Mesenchymal stem cell (in vitro differentiated cells and primary cell): ENCODE measurements around the gene VWA8.
"Not testable (repeated sequence)": the region's sequence is repeated elsewhere in the genome, so short reads cannot be mapped to it uniquely, and the experiment has no call there.

ENCODE experiments used
- DNase-seq: peaks from one replicate; pipeline ENCODE4 v3.0.0-alpha.2; 2013
- H2AFZ ChIP-seq: one replicate; pipeline ENCODE4 v1.6.1; 2013; ENCODE audit warnings: low read depth, mild to moderate bottlenecking, control low read depth, inconsistent platforms, low read length, moderate library complexity
- H2AK5ac ChIP-seq: 2 replicates; pipeline ENCODE4 v1.6.1; 2013; ENCODE audit warnings: low read length, moderate library complexity, mild to moderate bottlenecking, inconsistent platforms; ENCODE audit not compliant: severe bottlenecking
- H2BK120ac ChIP-seq: one replicate; pipeline ENCODE4 v1.6.1; 2013; ENCODE audit warnings: low read depth, mild to moderate bottlenecking, inconsistent platforms, low read length, moderate library complexity
- H2BK12ac ChIP-seq, 2 experiments: one replicate each; pipeline ENCODE4 v1.6.1; 2013; ENCODE audit warnings: inconsistent platforms in 2 of 2, low read length in 2 of 2, mild to moderate bottlenecking in 2 of 2, moderate library complexity in 2 of 2, control low read depth in 1 of 2
- H2BK15ac ChIP-seq: one replicate; pipeline ENCODE4 v1.6.1; 2013; ENCODE audit warnings: mild to moderate bottlenecking, low read depth, inconsistent platforms; ENCODE audit not compliant: poor library complexity, severe bottlenecking
- H2BK5ac ChIP-seq: 2 replicates; pipeline ENCODE4 v1.6.1; 2013; ENCODE audit warnings: low read depth, mild to moderate bottlenecking, low read length, control low read depth, inconsistent platforms; ENCODE audit not compliant: poor library complexity, severe bottlenecking
- H3K14ac ChIP-seq, 2 experiments: one replicate each; pipeline ENCODE4 v1.6.1; 2013; ENCODE audit warnings: inconsistent platforms in 2 of 2, low read length in 2 of 2, control low read depth in 1 of 2, mild to moderate bottlenecking in 1 of 2, moderate library complexity in 1 of 2
- H3K18ac ChIP-seq, 2 experiments: one replicate each; pipeline ENCODE4 v1.6.1; 2013; ENCODE audit warnings: inconsistent platforms in 2 of 2, low read length in 2 of 2, control low read depth in 1 of 2, low read depth in 1 of 2, mild to moderate bottlenecking in 1 of 2
- H3K23ac ChIP-seq, 2 experiments: one replicate each; pipeline ENCODE4 v1.6.1; 2013; ENCODE audit warnings: inconsistent platforms in 2 of 2, low read length in 2 of 2, mild to moderate bottlenecking in 2 of 2, moderate library complexity in 2 of 2, control low read depth in 1 of 2
- H3K27ac ChIP-seq: 2 replicates; pipeline ENCODE4 v1.5.1; 2013; ENCODE audit warnings: mild to moderate bottlenecking, moderate library complexity, low read length, control low read depth, inconsistent platforms; ENCODE audit not compliant: poor library complexity, severe bottlenecking
- H3K27me3 ChIP-seq, 2 experiments: 2 replicates each; pipeline versions ENCODE4 v1.6.1 to v1.7.0; 2013; ENCODE audit warnings: low read length in 2 of 2, mild to moderate bottlenecking in 2 of 2, moderate library complexity in 2 of 2, control low read depth in 1 of 2, inconsistent platforms in 1 of 2; ENCODE audit not compliant: control insufficient read depth in 1 of 2, insufficient read depth in 1 of 2
- H3K36me3 ChIP-seq, 2 experiments: 2 replicates each; pipeline versions ENCODE4 v1.6.1 to v1.7.0; 2013; ENCODE audit warnings: low read length in 2 of 2, control low read depth in 1 of 2, inconsistent platforms in 1 of 2, low read depth in 1 of 2, mild to moderate bottlenecking in 1 of 2; ENCODE audit not compliant: insufficient read depth in 2 of 2, control insufficient read depth in 1 of 2
- H3K4ac ChIP-seq, 2 experiments: one replicate each; pipeline ENCODE4 v1.6.1; 2013; ENCODE audit warnings: inconsistent platforms in 2 of 2, low read length in 2 of 2, mild to moderate bottlenecking in 2 of 2, moderate library complexity in 2 of 2, control low read depth in 1 of 2, low read depth in 1 of 2
- H3K4me1 ChIP-seq: 2 replicates; pipeline ENCODE4 v1.6.1; 2013; ENCODE audit warnings: low read depth, low read length, control low read depth; ENCODE audit not compliant: control insufficient read depth, insufficient read depth
- H3K4me2 ChIP-seq: 2 replicates; pipeline ENCODE4 v1.6.1; 2013; ENCODE audit warnings: low read length, mild to moderate bottlenecking, inconsistent platforms; ENCODE audit not compliant: poor library complexity, severe bottlenecking
- H3K4me3 ChIP-seq, 2 experiments: 2 replicates each; pipeline versions ENCODE4 v1.5.1 to v1.7.0; 2013; ENCODE audit warnings: low read length in 2 of 2, mild to moderate bottlenecking in 2 of 2, control low read depth in 1 of 2, low read depth in 1 of 2; ENCODE audit not compliant: insufficient read depth in 1 of 2
- H3K79me1 ChIP-seq: replicated peaks from 2 replicates; pipeline ENCODE4 v1.6.1; 2013; ENCODE audit warnings: mild to moderate bottlenecking, control low read depth, low read length, inconsistent platforms; ENCODE audit not compliant: poor library complexity, severe bottlenecking
- H3K9ac ChIP-seq: 2 replicates; pipeline ENCODE4 v1.7.0; 2013; ENCODE audit warnings: mild to moderate bottlenecking, low read length, moderate library complexity
- H3K9me3 ChIP-seq: 2 replicates; pipeline ENCODE4 v1.7.0; 2013; ENCODE audit warnings: mild to moderate bottlenecking, low read length; ENCODE audit not compliant: control insufficient read depth
- H4K8ac ChIP-seq: one replicate; pipeline ENCODE4 v1.6.1; 2013; ENCODE audit warnings: inconsistent platforms, mild to moderate bottlenecking, low read length, moderate library complexity
- H4K91ac ChIP-seq: one replicate; pipeline ENCODE4 v1.6.1; 2013; ENCODE audit warnings: mild to moderate bottlenecking, low read length, inconsistent platforms
- WGBS: methylation state at CpG from one replicate; pipeline ENCODE4 v1.1.7; 2013; ENCODE audit warnings: mixed read lengths; 5-methylcytosine and 5-hydroxymethylcytosine counted together

VWA8 gene

GRCh38 chr13:41898411-41898810 is 62.5 kb downstream of the VWA8 start:
- not testable (repeated sequence) for H3K27me3 ChIP-seq, DNase-seq, H3K9me3 ChIP-seq, H2BK120ac ChIP-seq, H2BK15ac ChIP-seq, H3K23ac ChIP-seq, H3K9ac ChIP-seq, H3K4me1 ChIP-seq, H3K4me2 ChIP-seq, H3K4me3 ChIP-seq, H3K27ac ChIP-seq, H2AFZ ChIP-seq, H4K8ac ChIP-seq, H3K79me1 ChIP-seq, H2BK12ac ChIP-seq, H3K18ac ChIP-seq, H3K14ac ChIP-seq, H3K36me3 ChIP-seq, H2BK5ac ChIP-seq, H4K91ac ChIP-seq, H2AK5ac ChIP-seq, H3K4ac ChIP-seq
- 98% methylated on average over 3 of the region's 24 CpGs for WGBS

- H3K4ac ChIP-seq: no peak overlapping the region
- H3K36me3 ChIP-seq: no peaks in the 10 kb centered on the region
- peak; percentile 64 for DNase-seq
- no peak overlapping the region for H3K4me3 ChIP-seq
- no CpG with 5 or more reads among the region's 2 CpGs for WGBS
- H3K9me3 ChIP-seq: no peaks in the 10 kb centered on the region
- no peak overlapping the region for H2AFZ ChIP-seq
- no peak overlapping the region for H2AK5ac ChIP-seq
- no peak overlapping the region for H2BK5ac ChIP-seq
- H3K9ac ChIP-seq: no peak overlapping the region
- H4K8ac ChIP-seq: no peak overlapping the region
- H4K91ac ChIP-seq: no peak overlapping the region
- no peak overlapping the region for H3K23ac ChIP-seq
- no peak overlapping the region for H3K14ac ChIP-seq
- H3K79me1 ChIP-seq: peaks cover 3% of the 10 kb centered on the region
- H3K4me2 ChIP-seq: no peak overlapping the region
- H2BK120ac ChIP-seq: no peak overlapping the region
- no peak overlapping the region for H2BK12ac ChIP-seq
- H3K27me3 ChIP-seq: no peaks in the 10 kb centered on the region
- H3K18ac ChIP-seq: no peak overlapping the region
- H3K4me1 ChIP-seq: no peaks in the 10 kb centered on the region
- H3K27ac ChIP-seq: no peak overlapping the region
- H2BK15ac ChIP-seq: no peak overlapping the region
Observed at GRCh38 chr13:41897126-41897525, 63.8 kb downstream of the VWA8 start.

GRCh38 chr13:41895478-41895877 is 65.4 kb downstream of the VWA8 start:
- no CpG with 5 or more reads among the region's 1 CpG for WGBS
- Histone ChIP-seq H4K91ac (no peak overlapping the region), H3K18ac (no peak overlapping the region), H3K4ac (no peak overlapping the region), H2AFZ (no peak overlapping the region), H3K9me3 (no peaks in the 10 kb centered on the region), H2BK120ac (no peak overlapping the region), H2BK5ac (no peak overlapping the region), H3K9ac (no peak overlapping the region), H2BK15ac (no peak overlapping the region), H2BK12ac (no peak overlapping the region), H3K4me2 (no peak overlapping the region), H3K27ac (no peak overlapping the region), H3K4me3 (no peak overlapping the region), H2AK5ac (no peak overlapping the region), H3K4me1 (no peaks in the 10 kb centered on the region), H4K8ac (no peak overlapping the region), H3K14ac (no peak overlapping the region), H3K36me3 (peaks cover 2 to 10% of the 10 kb centered on the region in 2 experiments), H3K79me1 (peaks cover 3% of the 10 kb centered on the region), H3K23ac (no peak overlapping the region), H3K27me3 (no peaks in the 10 kb centered on the region)
- no peak for DNase-seq

GRCh38 chr13:41891119-41891518 is 69.8 kb downstream of the VWA8 start:
- H2AK5ac ChIP-seq: no peak overlapping the region
- 72% methylated on average over 4 of the region's 4 CpGs for WGBS
- DNase-seq: no peak
- no peak overlapping the region for H3K4me3 ChIP-seq
- H3K9me3 ChIP-seq: no peaks in the 10 kb centered on the region
- H3K4ac ChIP-seq: no peak overlapping the region
- no peak overlapping the region for H3K14ac ChIP-seq
- H2BK12ac ChIP-seq: no peak overlapping the region
- no peak overlapping the region for H3K9ac ChIP-seq
- H2AFZ ChIP-seq: no peak overlapping the region
- no peak overlapping the region for H3K23ac ChIP-seq
- H2BK5ac ChIP-seq: no peak overlapping the region
- no peaks in the 10 kb centered on the region for H3K27me3 ChIP-seq
- H3K18ac ChIP-seq: no peak overlapping the region
- no peaks in the 10 kb centered on the region for H3K4me1 ChIP-seq
- peaks cover 3% of the 10 kb centered on the region for H3K79me1 ChIP-seq
- H3K27ac ChIP-seq: no peak overlapping the region
- H2BK120ac ChIP-seq: no peak overlapping the region
- H4K91ac ChIP-seq: no peak overlapping the region
- no peak overlapping the region for H2BK15ac ChIP-seq
- H4K8ac ChIP-seq: no peak overlapping the region
- H3K4me2 ChIP-seq: no peak overlapping the region
- H3K36me3 ChIP-seq: peaks cover 2 to 16% of the 10 kb centered on the region in 2 experiments
